Upper lobe of left lung (tissue), 4 donors: Measurements from ENCODE around the gene NDUFB10.

Source experiments
- EP300 ChIP-seq, 4 donors: sonication (generic); formaldehyde crosslinking; IDR thresholded peaks; one replicate each; pipeline ENCODE4 v1.5.1; 2017; ENCODE audit warnings: antibody characterized with exemption in 4 of 4, control low read depth in 2 of 4
- POLR2A ChIP-seq, 4 donors: fragments of 450-650 bp; IDR thresholded peaks; one replicate each; pipeline ENCODE4 v1.5.1; 2016 to 2017; ENCODE audit warnings: antibody characterized with exemption in 4 of 4, mild to moderate bottlenecking in 2 of 4
- TF ChIP-seq, protein P1 (sequence below), 6 experiments: fragments of 450-650 bp in 4 of 6; fragments of 200-600 bp in 2 of 6; sonication (generic) in 2 of 6; IDR thresholded peaks; one replicate each; pipeline ENCODE4 v1.5.1; 2016 to 2019; ENCODE audit warnings: antibody characterized with exemption in 6 of 6

DNA sequence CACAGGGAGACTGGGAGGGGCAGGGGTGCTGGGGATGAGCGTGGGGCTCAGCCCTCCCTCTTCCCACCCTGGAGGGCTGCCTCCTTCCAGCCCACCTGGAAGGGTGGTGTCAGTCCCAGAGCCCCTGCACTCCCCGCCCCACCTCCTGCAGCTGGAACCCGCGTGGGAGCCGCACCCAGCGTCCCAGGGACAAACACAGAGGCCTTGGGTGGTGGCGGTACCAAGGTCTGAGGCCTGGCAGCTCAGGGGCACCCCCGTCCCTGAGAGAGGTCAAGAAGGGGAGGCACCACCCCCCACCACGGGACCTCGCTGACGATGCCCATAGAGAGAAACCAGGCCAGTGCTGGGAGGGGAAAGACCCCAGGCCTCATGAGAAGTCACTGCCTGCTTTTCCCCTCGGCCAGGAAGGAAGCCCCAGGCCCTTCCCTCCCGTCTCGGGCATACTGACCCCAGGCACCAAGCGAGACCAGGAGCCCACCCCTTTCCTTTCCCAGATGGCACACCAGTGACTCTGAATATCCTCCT, 45.2 kb upstream of the NDUFB10 start:
- no peak for TF ChIP-seq EP300 (IDR thresholded peaks at IDR 0.05)
- TF ChIP-seq POLR2A (IDR thresholded peaks at IDR 0.05) = no peak
- TF ChIP-seq, protein P1, sequence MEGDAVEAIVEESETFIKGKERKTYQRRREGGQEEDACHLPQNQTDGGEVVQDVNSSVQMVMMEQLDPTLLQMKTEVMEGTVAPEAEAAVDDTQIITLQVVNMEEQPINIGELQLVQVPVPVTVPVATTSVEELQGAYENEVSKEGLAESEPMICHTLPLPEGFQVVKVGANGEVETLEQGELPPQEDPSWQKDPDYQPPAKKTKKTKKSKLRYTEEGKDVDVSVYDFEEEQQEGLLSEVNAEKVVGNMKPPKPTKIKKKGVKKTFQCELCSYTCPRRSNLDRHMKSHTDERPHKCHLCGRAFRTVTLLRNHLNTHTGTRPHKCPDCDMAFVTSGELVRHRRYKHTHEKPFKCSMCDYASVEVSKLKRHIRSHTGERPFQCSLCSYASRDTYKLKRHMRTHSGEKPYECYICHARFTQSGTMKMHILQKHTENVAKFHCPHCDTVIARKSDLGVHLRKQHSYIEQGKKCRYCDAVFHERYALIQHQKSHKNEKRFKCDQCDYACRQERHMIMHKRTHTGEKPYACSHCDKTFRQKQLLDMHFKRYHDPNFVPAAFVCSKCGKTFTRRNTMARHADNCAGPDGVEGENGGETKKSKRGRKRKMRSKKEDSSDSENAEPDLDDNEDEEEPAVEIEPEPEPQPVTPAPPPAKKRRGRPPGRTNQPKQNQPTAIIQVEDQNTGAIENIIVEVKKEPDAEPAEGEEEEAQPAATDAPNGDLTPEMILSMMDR (IDR thresholded peaks at IDR 0.05) = no peak
